ENCODE measurements around the gene FFAR3.

The FFAR3 gene

GRCh38 chr19:35357867-35358573 lies at the start of gene FFAR3:
Gene FFAR3, plus strand, starts transcription at chr19:35358460. Its CDS starts 431 bp downstream, at chr19:35358891.
- DNase-seq (ENCODE audit: low spot score) = peak; percentile 55

GRCh38 chr19:35308910-35309309 lies 49.4 kb upstream of the FFAR3 start:
- no peak for DNase-seq (ENCODE audit: low spot score)

GRCh38 chr19:35309481-35310279 lies 48.6 kb upstream of the FFAR3 start:
- DNase-seq (ENCODE audit: low spot score) = no peak

GRCh38 chr19:35310331-35310730 lies 47.9 kb upstream of the FFAR3 start:
- no peak for DNase-seq (ENCODE audit: low spot score)

- DNase-seq (ENCODE audit: low spot score) = no peak
Measured at GRCh38 chr19:35310811-35311465, 47.3 kb upstream of the FFAR3 start.

GRCh38 chr19:35311901-35312665 lies 46.2 kb upstream of the FFAR3 start:
- no peak for DNase-seq (ENCODE audit: low spot score)

GRCh38 chr19:35313587-35313986 lies 44.7 kb upstream of the FFAR3 start:
- no peak for DNase-seq (ENCODE audit: low spot score)

- DNase-seq (ENCODE audit: low spot score) = no peak
Measured at GRCh38 chr19:35314031-35314430, 44.2 kb upstream of the FFAR3 start.

GRCh38 chr19:35314858-35315470 lies 43.3 kb upstream of the FFAR3 start:
- no peak for DNase-seq (ENCODE audit: low spot score)

- no peak for DNase-seq (ENCODE audit: low spot score)
Measured at GRCh38 chr19:35315883-35316282, 42.4 kb upstream of the FFAR3 start.

- DNase-seq (ENCODE audit: low spot score) = no peak
Measured at GRCh38 chr19:35316560-35316959, 41.7 kb upstream of the FFAR3 start.

GRCh38 chr19:35317464-35318043 lies 40.7 kb upstream of the FFAR3 start:
- no peak for DNase-seq (ENCODE audit: low spot score)

- peak; percentile 99 for DNase-seq (ENCODE audit: low spot score)
Measured at GRCh38 chr19:35318679-35319448, 39.4 kb upstream of the FFAR3 start.

GRCh38 chr19:35320065-35320713 lies 38.1 kb upstream of the FFAR3 start:
- peak; percentile 40 for DNase-seq (ENCODE audit: low spot score)

GRCh38 chr19:35321291-35321690 lies 37.0 kb upstream of the FFAR3 start:
- DNase-seq (ENCODE audit: low spot score) = no peak

- DNase-seq (ENCODE audit: low spot score) = no peak
Measured at GRCh38 chr19:35322014-35322413, 36.2 kb upstream of the FFAR3 start.

GRCh38 chr19:35327642-35328041 lies 30.6 kb upstream of the FFAR3 start:
- no peak for DNase-seq (ENCODE audit: low spot score)

GRCh38 chr19:35328851-35329285 lies 29.4 kb upstream of the FFAR3 start, which contains the start of gene CD22:
Gene CD22, plus strand, starts transcription at chr19:35329187. Its CDS starts 2,854 bp downstream, at chr19:35332041.
- no peak for DNase-seq (ENCODE audit: low spot score)

- no peak for DNase-seq (ENCODE audit: low spot score)
Measured at GRCh38 chr19:35329323-35329722, 28.9 kb upstream of the FFAR3 start.

- no peak for DNase-seq (ENCODE audit: low spot score)
Measured at GRCh38 chr19:35330475-35330874, 27.8 kb upstream of the FFAR3 start.
